Myocyte (in vitro differentiated cells): ENCODE data around the gene TMPRSS5. TPM values are rescaled to one million over a fixed set of nuclear protein-coding genes. Genes with fewer than 3 reads are reported as not detected.
"Not testable (repeated sequence)": the region's sequence is repeated elsewhere in the genome, so short reads cannot be mapped to it uniquely, and the experiment has no call there.

ENCODE experiments used
- DNase-seq: peaks from one replicate; pipeline ENCODE4 v3.0.0-alpha.2; 2012; ENCODE audit warnings: low read depth
- polyA plus RNA-seq: library from polyadenylated mRNA; unstranded; fragments of >200 nt; gene quantifications from one replicate; pipeline ENCODE4 v1.2.1, GENCODE V29; 2012; ENCODE audit warnings: missing spikeins
- total RNA-seq: library from RNA; depleted of rRNA; stranded (reverse); fragments of >200 nt; gene quantifications from 2 replicates; pipeline ENCODE4 v1.2.3, GENCODE V29; 2014

The TMPRSS5 gene
- total RNA-seq, result 0.48 and 0.99 TPM in 2 replicates
- polyA plus RNA-seq, result 2.4 TPM

DNA sequence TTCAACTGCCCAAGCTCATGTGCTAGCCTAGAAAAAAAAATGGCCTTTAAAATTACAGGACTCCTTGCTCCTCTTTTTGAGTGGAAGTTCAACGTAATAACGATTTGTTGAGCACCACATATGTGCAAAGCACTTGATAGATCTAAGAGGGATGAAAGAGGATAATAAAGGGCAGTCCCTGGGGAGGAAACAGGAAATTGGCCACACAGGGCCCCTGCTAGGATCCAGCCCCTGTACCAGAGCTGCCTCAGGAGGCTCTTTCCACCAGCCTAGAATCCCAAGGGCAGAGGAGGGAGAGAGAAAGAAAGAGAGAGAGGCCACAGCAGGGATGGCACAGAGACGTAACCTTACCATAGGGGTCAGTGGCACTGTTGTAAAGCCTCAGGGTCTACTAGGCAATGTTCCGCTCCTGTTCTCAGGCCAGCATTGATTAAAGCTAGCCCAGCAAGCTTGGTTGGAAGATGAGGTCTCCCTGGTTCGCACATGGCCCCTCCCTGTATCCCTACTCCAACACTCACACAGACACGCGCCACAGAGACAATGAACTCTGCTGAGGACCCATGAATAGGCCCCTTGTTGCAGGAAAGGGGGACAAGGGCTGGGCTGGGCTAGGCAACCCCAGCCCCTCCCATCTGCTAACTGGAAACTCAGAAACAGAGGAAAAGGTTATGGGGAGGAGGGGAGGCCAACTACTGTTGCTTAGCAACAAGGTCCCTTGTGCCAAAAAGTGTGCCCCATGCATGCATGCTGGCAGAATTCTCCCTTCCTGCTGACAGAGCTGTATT, at the start of gene TMPRSS5:
Gene TMPRSS5, minus strand, starts transcription at position 438 of the 785 bp plus-strand sequence. Its CDS starts 84 bp downstream, at position 354.
- no peak for DNase-seq

- no peak for DNase-seq
Measured at GRCh38 chr11:113752932-113753331, 46.8 kb upstream of the TMPRSS5 start.

DNA sequence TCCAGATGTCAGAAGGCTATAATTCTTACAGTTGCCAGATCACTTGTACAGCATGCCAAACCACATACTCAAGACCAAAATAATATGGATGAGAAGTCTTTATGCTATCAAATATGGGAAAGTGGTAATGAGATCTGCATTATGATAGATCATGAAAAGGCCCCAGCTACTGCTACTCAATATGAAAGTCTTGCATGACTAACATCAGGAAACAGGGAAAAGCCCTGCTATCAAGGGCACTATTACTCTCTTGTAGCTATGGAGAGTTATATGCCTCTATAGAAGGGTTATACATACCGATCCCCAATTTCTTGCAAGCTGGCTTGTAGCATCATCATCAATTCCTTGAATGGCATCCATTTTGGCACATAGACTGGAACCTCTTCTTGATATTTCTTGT, 30.2 kb upstream of the TMPRSS5 start:
- DNase-seq, result no peak

- DNase-seq, result no peak
Measured at GRCh38 chr11:113732092-113732491, 26.0 kb upstream of the TMPRSS5 start.

DNA sequence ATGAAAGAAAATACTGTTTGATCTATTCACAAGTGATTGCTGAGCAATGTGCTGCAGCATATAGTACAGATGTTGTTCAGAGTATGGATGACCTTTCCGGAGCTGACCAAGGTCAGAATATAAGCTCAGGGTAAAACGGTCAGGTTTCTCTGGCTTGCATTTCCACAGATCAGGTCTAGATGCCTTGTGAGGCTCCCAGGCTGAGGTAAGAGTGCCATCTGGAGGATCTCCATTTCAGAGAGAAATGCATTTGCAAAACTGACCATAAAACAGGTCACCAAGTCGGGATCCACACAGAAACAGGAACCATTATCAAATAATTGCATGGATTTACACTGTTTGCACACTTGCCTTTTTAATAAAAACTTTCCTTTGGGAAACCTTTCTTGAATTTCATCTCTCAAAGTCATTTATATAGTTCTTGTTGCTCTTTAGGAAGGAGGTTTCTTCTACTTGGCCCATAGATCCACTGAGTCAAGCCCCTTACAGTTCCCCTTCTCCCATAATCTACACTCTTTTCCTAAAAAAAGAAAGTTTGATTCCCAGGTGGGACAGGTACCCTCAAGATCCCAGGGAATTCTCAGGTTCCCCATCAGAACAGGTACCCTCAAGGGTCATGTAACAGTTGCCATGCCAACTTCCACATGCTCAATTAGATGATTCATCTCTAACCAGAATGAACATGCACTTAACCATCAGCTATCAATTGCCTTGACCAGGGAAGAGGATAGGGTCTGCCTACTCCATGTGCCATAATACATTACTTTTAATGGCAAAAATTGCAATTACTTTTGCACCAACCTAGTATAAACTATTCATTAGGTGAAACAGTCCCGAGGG, 25.0 kb upstream of the TMPRSS5 start:
- peak; percentile 75 for DNase-seq

GRCh38 chr11:113729456-113729855, 23.3 kb upstream of the TMPRSS5 start:
- no peak for DNase-seq

- no peak for DNase-seq
Measured at GRCh38 chr11:113728814-113729213, 22.7 kb upstream of the TMPRSS5 start.

GRCh38 chr11:113725913-113726312, 19.8 kb upstream of the TMPRSS5 start:
- DNase-seq, result no peak

DNA sequence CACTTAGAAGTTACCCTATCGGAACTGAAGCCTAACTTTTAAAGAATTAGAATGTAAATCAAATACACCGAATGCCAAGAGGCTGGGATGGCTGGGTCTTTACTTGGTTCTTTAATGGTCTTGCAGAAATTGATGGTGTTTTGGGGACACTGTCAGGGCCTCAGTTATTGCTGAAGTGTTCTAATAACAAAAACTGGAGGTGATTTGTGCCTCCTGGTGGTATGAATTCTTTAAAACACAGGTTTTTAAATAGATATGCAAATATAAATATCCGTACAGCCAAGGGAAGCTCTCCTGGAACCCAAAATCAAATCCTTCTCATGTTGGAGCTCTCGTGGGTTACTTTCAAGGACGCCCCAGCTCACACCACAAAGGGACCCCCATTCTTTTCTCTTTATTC, 19.3 kb upstream of the TMPRSS5 start:
- no peak for DNase-seq

- no peak for DNase-seq
Measured at GRCh38 chr11:113724778-113725177, 18.7 kb upstream of the TMPRSS5 start.

DNA sequence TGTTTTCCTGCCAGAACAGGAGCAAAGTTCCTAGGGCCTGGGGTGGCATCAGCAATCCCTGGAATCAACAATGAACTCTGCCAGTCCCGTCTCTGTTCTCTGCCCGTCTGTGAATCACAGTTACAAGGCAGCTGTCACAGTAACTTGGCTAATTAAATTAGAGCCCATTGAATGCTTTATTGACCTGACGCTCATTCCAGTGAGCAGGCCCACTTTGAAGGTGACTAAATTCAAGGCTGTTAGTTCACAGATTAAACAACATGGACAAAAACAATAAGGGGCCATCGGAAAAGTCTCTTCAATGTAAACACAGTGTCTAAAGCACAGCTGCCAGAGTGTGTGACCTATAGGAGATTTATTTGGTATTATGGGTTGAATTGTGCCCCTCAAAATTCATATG, 17.7 kb upstream of the TMPRSS5 start:
- DNase-seq, result peak; percentile 13

GRCh38 chr11:113722934-113723333, 16.8 kb upstream of the TMPRSS5 start:
- no peak for DNase-seq

DNA sequence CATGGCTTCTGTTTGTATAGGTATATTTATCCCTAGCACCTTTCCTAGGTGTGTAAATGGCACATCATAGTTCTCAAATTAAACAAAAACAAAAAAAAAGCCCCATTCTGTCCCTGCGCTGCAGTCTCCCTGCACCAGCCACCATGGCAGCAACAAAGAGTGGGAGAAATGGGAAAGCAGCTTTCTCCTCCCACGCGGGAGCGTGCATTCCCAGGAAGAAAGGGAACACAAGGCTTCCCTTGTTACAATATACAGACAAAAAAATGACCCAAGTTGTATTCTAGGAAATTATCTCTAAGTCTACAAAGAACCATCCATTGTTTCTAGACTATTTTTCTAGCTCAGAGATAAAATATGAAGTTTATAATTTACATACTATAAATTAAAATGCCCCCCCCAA, 16.1 kb upstream of the TMPRSS5 start:
- no peak for DNase-seq

DNA sequence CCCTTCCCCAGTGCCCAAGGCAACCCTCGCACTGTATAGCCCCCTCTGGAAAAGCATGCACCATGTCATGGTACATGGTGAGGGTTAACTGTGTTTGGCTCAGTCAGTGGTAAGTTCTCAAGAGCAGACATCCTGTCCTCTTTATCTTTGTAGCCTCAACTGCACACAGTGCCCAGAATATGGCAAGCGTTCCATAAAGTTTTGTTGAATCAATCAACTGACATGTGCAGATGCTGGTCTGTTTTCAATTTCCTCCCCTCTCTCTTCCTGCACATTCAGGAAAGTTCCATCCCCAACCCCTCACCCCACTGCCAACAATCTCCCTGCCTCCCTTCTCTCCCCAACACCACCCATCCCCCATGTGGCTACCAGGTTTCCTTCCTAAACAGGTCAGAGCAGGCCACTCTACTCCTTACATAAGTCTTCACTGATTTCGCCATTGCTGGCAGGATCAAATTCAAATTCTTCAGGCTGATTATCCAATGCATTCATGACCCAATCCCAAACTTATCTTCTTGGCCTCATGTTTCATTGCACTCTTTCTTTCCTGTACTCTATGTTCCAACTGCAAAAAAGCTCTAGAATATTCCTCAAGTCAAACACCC, 15.5 kb upstream of the TMPRSS5 start:
- DNase-seq, result no peak

- not testable (repeated sequence) for DNase-seq
Measured at GRCh38 chr11:113720478-113720877, 14.4 kb upstream of the TMPRSS5 start.

GRCh38 chr11:113715882-113716625, 9.9 kb upstream of the TMPRSS5 start:
- no peak for DNase-seq

GRCh38 chr11:113715273-113715672, 9.2 kb upstream of the TMPRSS5 start:
- DNase-seq, result no peak

DNA sequence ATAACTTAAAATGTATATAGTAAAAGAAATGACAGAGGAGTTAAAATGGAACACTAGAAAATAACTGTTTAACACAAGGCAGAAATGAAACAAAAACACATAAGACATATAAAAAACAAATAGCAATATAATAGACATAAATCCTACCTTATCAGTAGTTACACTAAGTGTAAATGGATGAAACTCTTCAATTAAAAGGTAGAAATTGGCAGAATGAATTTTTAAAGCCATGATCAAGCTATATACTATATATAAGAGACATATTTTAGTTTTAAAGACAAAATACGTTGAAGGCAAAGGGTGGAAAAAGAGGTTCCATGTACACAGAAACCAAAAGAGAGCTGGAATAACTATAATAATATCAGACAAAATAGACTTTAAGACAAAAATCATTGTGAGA, 4.9 kb upstream of the TMPRSS5 start:
- no peak for DNase-seq

- not testable (repeated sequence) for DNase-seq
Measured at GRCh38 chr11:113703551-113703950, 2.6 kb downstream of the TMPRSS5 start.

DNA sequence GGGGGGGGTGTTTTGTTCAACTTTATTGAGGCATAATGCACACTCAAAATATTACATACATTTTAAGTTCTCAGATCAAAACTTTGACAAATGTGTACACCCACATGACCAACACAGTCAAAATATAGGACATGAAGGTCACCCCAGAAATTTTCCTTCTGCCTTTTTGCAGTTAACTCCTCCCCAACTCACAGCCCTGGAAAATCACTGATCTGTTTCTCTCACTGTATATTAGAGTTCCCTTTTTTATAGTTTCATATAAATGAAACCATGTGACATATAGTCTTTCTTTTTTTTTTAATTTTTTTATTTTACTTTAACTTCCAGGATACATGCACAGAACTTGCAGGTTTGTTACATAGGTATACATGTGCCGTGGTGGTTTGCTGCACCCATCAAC, 4.6 kb downstream of the TMPRSS5 start:
- no peak for DNase-seq

DNA sequence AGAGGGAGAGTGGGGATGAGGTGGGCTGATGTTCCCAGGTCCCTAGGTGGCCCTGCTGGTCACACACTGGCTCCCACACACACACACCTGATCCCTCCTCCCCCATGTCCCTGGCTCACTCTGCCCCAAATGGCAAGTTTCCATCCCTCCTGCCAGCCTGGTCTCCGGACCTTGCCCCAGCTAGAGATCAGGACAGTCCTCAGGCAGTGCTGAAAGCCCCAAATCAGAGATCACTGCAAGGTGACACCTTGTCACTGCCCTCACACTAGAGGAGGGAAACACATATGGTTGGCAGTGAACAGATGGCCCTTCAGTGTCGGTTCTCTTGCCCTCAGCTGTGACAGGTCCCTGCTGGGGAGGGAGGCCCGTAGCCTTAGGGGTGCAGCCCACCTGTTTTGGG, 7.6 kb downstream of the TMPRSS5 start:
- DNase-seq, result peak; percentile 39
